GM12878 (cell line): ENCODE data around the gene FAM156A.
"Not testable (repeated sequence)": the region's sequence is repeated elsewhere in the genome, so short reads cannot be mapped to it uniquely, and the experiment has no call there.

Experiments used
- IRF4 ChIP-seq: IDR thresholded peaks from 2 replicates; pipeline ENCODE4 v1.6.1; 2011; ENCODE audit warnings: low read depth, low read length
- JUND ChIP-seq: IDR thresholded peaks from 2 replicates; pipeline ENCODE4 v1.6.1; 2012; ENCODE audit warnings: low read depth, mild to moderate bottlenecking, low read length, improper control_type of control experiment, moderate library complexity
- NBN ChIP-seq: fragments of 450-650 bp; IDR thresholded peaks from 2 replicates; pipeline ENCODE4 v1.6.1; 2016
- NFYB ChIP-seq: IDR thresholded peaks from 2 replicates; pipeline ENCODE4 v1.6.1; 2011; ENCODE audit warnings: low read depth, mild to moderate bottlenecking, low read length, improper control_type of control experiment, moderate library complexity; ENCODE audit not compliant: insufficient read depth
- PAX8 ChIP-seq: fragments of 450-650 bp; IDR thresholded peaks from 2 replicates; pipeline ENCODE4 v1.6.1; 2017; ENCODE audit warnings: mild to moderate bottlenecking, moderate library complexity
- POLR2AphosphoS5 ChIP-seq: IDR thresholded peaks from 2 replicates; pipeline ENCODE4 v1.6.1; 2011; ENCODE audit warnings: mild to moderate bottlenecking, low read length, inconsistent platforms
- SMAD5 ChIP-seq: IDR thresholded peaks from 2 replicates; pipeline ENCODE4 v1.6.1; 2016; ENCODE audit warnings: antibody characterized with exemption, low read depth
- SMC3 ChIP-seq: IDR thresholded peaks from 2 replicates; pipeline ENCODE4 v1.6.1; 2011; ENCODE audit warnings: low read length, improper control_type of control experiment, borderline replicate concordance
- YBX1 ChIP-seq: fragments of 450-650 bp; IDR thresholded peaks from 2 replicates; pipeline ENCODE4 v1.6.1; 2016; ENCODE audit warnings: antibody characterized with exemption
- ZNF384 ChIP-seq: IDR thresholded peaks from 2 replicates; pipeline ENCODE4 v1.6.1; 2012; ENCODE audit warnings: low read depth, mild to moderate bottlenecking, low read length, improper control_type of control experiment, borderline replicate concordance
- TF ChIP-seq, protein P1 (sequence below), 3 experiments: IDR thresholded peaks in 2 of 3; conservative IDR thresholded peaks in 1 of 3; 2 replicates each; pipeline ENCODE4 v1.5.1; 2011; ENCODE audit warnings: low read depth in 3 of 3, low read length in 3 of 3, mild to moderate bottlenecking in 3 of 3, control low read depth in 2 of 3, moderate library complexity in 2 of 3, inconsistent platforms in 1 of 3, mixed read lengths in 1 of 3; ENCODE audit not compliant: control insufficient read depth in 2 of 3, insufficient read depth in 1 of 3; ENCODE audit errors: extremely low read depth in 1 of 3

GRCh38 chrX:52945838-52946494 lies 12.4 kb downstream of the FAM156A start:
- TF ChIP-seq YBX1, NBN, SMC3, IRF4, SMAD5, PAX8, JUND, NFYB, ZNF384, POLR2AphosphoS5: not testable (repeated sequence)
- TF ChIP-seq, protein P1, sequence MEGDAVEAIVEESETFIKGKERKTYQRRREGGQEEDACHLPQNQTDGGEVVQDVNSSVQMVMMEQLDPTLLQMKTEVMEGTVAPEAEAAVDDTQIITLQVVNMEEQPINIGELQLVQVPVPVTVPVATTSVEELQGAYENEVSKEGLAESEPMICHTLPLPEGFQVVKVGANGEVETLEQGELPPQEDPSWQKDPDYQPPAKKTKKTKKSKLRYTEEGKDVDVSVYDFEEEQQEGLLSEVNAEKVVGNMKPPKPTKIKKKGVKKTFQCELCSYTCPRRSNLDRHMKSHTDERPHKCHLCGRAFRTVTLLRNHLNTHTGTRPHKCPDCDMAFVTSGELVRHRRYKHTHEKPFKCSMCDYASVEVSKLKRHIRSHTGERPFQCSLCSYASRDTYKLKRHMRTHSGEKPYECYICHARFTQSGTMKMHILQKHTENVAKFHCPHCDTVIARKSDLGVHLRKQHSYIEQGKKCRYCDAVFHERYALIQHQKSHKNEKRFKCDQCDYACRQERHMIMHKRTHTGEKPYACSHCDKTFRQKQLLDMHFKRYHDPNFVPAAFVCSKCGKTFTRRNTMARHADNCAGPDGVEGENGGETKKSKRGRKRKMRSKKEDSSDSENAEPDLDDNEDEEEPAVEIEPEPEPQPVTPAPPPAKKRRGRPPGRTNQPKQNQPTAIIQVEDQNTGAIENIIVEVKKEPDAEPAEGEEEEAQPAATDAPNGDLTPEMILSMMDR (IDR thresholded peaks at IDR 0.05 in 2 of 3, conservative IDR thresholded peaks at IDR 0.05 in 1 of 3; ENCODE audit: control insufficient read depth in 2 of 3, extremely low read depth in 1 of 3, insufficient read depth in 1 of 3, low read depth in 3 of 3, low read length in 3 of 3): not testable (repeated sequence)
